GM21526 (cell line): ENCODE results near the gene SPOCK1.

Source experiments
- ATAC-seq: cut with Tn5 transposase; IDR thresholded peaks from one replicate; pipeline ENCODE4 v1.9.1; 2021; ENCODE audit warnings: moderate library complexity; ENCODE audit not compliant: unreplicated experiment, low FRiP score

The SPOCK1 gene

DNA sequence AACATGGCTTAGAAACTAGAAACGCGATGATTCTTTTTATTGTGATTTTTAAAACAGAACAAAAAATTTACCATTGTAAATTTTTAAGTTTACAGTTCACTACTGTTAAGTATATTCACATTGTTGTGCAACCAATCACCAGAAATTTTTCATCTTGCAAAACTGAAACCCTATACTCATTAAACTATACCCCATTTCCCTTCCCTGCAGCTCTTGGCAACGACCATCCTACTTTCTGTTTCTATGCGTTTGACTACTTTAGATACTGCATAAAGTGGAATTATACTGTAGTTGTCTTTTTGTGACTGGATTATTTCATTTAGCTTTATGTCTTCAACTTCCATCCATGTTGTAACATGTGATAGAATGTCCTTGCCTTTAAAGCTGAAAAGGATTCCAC, 52.5 kb downstream of the SPOCK1 start:
- ATAC-seq: no peak

DNA sequence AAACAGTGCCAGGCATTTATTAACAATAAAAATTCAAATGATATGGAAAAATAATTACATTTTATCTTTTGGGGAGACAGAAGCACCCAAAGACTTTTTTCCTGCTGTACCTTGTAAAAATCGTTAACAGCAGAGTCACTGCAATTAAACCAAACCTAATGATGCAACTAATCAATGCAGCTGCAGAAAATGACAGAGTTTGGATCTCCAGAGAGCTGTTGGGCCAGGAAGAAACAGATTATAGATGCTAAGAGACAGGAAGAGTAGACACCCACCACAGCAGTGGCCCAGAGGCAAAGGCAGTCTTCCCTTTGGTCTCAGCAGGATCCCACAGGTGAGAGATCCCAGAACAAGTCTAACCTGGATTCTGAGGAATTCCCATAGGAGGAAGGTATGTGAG, 53.0 kb downstream of the SPOCK1 start:
- no peak for ATAC-seq

DNA sequence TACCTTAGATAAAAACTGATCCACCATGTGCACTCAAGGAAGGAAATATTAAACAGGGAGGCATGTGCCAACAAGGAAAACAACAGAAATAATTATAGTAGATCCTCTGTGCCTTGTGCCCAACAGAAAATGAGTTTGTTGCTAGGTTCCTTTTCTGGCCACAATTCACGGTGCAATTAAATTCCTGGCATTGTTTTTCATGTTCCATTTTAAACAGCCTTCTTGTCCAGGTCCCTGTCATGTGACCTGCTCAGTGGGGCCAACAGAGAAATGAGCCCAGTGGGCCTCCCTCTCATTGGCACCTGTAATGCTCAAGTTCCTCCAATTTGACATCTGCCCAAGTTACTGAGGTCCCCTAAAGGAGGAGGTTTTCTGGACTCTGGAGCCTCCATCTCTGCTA, 56.5 kb downstream of the SPOCK1 start:
- no peak for ATAC-seq

DNA sequence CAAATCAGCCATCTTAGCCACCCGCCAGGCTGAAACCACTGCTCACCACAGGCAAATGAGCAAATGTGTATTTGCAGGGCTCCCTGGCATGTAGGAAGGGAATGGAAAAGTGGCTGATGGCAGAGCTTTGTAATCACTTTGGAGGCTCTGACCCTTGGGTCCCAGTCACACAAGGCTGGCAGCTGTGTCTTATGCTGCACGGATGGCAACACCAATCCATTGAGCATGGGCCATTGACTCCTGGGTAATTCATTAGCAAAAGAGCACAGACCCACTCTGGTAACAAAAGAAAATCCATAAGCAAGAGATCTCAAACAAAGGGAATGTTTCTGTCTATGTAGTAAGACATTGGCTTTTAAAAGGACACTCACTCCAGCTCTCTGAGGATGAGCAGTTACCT, 57.6 kb downstream of the SPOCK1 start:
- no peak for ATAC-seq

DNA sequence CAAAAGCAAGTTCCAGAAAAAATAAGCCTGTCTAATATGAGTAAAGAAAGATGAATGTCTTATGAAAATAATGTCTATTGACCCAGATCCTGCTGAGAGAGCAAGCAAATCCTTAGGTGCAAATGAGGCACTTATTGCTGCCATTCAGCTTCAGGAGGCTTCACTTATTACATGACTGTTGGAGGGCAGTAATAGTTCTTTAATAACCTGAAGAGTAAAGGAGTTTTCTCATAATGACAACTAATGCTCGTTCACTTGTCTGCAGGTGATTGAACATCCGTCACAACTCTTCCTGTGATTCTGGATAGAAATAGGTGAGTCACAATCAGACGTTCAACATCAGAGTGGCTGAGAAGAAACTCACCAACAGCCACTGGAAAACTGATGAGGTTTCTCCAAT, 58.3 kb downstream of the SPOCK1 start:
- no peak for ATAC-seq

DNA sequence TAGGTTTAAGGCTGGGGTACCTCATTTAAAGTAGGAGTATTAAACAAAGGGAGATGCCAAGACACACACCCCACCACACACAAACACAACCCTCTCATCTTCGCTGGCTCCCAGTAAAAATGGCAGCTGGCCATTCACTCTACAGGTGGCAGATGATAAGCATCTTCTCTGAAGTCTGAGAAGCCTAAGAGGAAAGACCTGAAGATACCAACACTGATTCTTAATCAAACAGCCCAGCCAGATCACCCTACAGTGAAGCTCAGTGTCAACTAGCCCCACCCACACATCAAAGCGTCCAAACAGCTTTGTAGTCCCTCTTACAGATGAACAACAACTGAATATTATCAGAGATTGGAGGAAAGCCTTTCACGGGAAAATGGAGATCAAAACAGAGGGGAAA, 59.5 kb downstream of the SPOCK1 start:
- ATAC-seq: no peak

DNA sequence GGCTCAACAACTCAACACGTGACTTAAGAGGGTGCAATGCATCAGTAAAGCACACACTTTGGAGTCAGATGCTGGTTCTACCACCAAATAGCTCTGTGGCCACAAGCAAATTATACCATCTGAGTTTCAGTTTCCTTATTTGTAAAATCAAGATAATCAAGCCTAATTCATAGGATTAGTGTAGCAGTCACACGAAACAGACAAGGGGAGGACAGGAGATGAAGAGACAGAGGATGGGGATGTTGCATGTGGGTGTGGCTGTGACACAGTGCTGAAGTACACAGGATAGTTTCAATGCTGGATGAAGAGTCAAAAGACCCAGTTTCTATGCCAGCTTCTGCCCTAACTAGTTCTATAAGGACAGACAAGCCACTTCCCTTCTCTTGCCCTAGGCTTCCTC, 60.2 kb downstream of the SPOCK1 start:
- ATAC-seq: no peak

GRCh38 chr5:137437774-137438173, 61.4 kb downstream of the SPOCK1 start:
- ATAC-seq: no peak

DNA sequence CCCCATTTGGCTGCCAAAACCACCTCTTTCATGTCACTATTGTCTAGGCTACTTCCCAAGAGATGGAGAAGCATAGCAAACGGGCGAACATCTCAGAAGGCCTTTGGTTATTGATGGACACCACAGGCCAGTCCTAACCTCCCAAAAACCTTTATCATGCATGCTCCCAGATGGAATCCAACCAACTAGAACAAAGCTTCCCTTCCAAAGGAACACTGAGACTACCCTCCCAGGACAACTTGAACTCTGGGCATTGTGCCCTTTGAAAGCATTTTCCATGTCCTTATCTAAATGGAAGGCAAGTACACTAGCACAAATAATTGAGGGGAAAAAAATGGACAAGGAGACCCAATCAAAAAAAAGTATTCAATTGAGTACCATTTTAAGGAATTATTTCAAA, 65.6 kb downstream of the SPOCK1 start:
- ATAC-seq: no peak

- ATAC-seq: no peak
Observed at GRCh38 chr5:137432376-137432775, 66.8 kb downstream of the SPOCK1 start.

DNA sequence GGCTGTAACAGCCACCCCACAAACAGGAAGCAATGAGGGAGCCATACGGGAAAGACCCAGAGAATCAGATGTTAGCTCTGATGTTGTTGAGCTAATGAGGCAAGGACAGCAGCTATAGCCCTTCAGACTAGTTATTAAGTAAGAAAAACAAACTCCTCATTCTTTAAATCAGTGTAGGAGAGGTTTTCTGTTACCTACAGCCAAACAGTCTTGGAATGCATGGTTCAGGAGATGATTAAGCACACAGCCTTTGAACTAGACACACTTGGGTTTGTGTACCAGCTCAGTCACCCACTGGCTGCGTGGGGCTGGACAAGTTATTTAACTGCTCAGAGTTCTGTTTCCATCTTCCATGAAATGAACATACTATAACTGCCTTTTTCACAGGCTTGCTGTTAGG, 68.1 kb downstream of the SPOCK1 start:
- no peak for ATAC-seq

- ATAC-seq: no peak
Observed at GRCh38 chr5:137415231-137415681, 83.9 kb downstream of the SPOCK1 start.

DNA sequence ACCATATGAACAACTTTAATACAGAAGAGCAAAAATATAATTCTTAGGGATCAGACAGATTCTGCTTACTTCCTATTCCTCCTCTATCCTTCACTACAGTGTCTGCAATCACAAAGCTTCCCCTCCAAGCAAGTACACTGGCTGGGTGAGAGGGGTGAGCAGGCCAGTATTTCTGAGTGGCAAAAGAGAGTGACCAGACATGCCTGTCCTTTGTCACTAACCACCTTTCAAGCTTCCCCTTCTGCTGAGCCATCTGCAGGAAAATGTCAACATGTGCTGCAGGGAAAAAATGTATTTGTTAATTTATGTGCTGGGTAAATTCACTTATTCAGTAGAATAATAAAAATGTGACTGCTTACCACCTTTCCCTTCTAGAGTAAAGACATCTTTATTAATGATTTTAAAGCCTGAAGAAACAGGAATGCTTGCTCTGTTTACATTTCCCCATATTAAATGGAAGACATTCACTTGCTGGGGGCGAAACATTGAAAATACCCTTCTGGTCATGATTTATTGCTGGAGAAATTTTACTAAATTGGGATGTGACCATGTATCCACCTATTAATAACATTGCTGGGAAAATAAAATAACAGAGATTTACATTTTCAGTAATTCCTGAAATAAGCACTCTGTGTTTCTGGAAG, 84.9 kb downstream of the SPOCK1 start:
- ATAC-seq: no peak

DNA sequence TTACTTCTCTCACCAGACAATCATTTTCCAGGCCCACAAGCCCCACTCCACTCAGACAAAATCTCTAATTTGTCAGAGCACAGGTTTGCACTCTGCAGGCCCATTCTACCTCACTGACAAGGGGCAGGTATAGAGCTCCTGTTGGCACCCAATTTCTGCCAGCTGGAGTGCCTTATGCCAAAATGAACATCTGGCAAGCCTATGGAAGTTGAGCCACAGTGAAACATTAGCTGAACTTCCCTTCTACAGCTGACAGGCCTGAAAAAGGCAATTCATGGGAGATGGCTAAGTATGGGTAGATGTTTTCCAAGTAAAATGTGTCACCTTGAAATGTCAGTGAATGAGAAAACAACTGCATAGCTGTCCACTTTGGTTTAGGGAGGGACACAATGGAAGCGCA, 87.0 kb downstream of the SPOCK1 start:
- no peak for ATAC-seq

DNA sequence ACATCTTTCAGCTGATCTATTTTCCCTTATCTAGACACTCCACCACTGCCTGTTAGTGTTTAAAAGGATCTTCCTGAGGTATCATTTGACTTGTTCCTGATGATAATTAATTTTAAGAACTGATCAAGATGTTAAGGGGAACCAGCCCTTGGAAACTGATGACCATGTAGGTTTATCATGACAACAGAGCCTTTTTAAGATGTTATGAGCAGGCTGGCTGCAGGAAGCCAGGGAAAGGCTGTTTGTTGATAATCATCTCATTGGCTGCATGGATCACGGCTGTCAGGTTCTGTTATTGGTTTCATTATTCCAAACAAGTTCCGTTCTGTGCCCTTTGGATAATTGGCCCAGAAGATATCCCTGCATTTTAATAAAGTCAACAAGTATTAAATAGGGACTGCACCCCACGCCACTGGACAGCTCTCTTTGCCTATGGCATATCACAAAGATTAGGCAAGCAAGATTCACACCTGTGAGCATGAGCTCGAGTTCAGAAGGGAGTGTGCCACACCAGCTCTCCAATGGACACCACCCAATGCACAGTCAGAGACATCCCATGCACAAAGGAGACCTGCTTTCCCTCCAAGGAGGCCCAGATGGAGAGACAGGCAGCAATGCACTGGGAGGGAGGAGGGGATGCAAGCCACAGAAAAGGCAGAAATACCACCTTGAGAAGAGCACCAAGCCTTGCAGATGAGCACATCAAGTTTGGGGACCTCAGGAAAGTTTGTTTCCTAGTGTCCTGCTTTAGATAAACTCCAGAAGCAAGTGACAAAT, 88.7 kb downstream of the SPOCK1 start:
- ATAC-seq: no peak

DNA sequence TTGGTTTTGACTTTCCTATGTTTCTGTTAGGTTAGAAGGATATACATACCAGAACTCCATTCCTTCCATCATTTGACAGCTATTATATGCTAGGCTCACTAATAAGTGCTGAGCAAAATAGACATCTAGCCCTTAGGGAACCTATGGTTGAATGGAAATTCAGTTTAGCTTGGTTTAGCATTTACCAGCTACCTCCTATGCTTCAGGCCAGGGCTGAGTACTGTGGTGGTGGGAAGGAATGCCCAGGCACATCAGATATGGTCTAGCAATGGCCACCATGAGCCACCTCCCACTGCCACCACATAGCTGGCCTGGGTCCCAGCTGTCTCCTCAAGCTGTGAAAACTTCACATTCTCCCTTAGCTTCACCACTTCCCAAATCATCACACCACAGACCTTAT, 89.4 kb downstream of the SPOCK1 start:
- ATAC-seq: no peak

DNA sequence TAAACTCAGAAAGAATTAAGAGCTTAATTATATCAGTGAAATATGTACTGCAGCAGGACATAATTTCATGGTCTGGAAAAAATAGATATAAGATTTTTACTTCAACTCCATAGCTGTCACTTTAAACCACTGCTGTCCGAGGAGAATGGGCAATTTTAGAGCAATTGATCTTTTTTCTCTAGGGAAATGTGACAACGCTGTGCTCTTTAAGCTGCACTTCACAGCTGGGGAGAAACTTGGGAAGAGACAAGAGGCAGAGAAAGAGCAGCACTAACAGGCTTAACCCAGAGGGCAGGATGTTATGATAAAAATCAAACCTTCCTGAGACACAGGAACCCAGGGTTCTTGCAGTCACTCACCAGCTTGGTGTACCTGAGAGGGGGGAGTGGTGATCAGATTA, 92.0 kb downstream of the SPOCK1 start:
- no peak for ATAC-seq

- ATAC-seq: no peak
Observed at GRCh38 chr5:137405393-137405792, 93.7 kb downstream of the SPOCK1 start.

DNA sequence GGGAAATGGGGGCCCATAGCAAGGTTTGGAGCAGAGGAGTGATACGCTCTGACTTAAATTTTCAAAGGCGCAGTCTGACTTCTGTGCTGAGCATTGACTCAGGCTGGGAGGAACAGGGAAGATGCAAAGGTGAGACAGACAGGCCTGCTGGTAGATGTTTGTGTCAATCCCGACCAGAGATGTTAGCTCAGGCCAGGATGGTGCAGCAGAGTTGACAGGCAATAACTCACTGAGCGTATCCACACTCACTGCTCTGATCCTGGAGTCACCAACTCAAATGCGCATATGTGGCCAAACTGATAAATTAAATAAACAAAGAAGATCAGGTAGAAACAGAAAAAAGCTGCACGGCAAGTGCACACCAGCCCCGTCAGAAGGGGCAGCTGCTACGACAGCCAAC, 95.3 kb downstream of the SPOCK1 start:
- ATAC-seq: no peak

GRCh38 chr5:137402436-137403187, 96.5 kb downstream of the SPOCK1 start:
- ATAC-seq: no peak

DNA sequence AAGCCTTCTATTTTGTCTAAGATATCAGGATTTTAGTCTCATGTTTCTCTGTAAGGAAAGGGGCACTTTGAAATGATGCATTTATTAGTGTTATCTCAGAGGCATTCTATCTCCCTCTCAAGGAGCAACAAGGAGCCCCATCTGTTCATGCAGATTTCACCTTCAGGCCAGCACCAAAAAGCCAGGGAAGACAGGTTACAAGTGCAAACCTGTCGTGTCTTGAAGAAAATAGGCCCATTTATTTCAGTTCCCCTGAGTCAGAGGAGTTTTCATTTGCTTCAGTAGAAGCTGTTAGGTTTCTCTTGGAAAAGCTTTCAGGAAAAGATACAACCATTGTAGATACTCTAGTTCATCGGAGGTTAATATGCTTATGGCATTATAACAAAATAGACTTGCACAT, 97.2 kb downstream of the SPOCK1 start:
- no peak for ATAC-seq

DNA sequence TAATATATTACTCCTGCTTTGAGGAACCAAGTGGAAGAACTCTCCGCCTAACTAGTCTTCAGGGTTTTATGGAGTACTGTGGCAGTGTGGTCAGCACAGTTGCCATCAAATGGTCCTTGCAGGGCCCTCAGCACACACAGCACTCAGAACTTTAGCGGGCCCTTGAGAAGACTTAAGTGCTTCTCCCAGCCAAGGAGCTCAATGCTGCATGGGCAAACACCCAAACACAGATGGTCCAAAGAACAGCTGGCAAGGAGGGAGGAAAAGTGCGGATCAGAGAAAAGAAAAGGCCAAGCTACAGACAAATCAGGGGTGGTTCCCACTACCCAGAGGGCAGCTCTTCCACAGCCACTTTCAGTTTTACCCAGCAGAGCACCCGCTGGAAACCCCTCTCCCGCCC, 98.6 kb downstream of the SPOCK1 start:
- ATAC-seq: no peak
